HT-29 (cell line): ENCODE data around the gene SOX6. TPM values are rescaled to one million over a fixed set of nuclear protein-coding genes. Genes with fewer than 3 reads are reported as not detected.

ENCODE experiments used
- DNase-seq: peaks from one replicate; pipeline ENCODE4 v3.0.0-alpha.2; 2015; ENCODE audit warnings: low spot score
- total RNA-seq: library from RNA; depleted of rRNA; stranded (reverse); fragments of >200 nt; shearing (Covaris generic); gene quantifications from 2 replicates; pipeline ENCODE4 v1.2.3, GENCODE V29; 2014

Gene SOX6
- total RNA-seq, 1 experiment from 2014 or later: 0.03 TPM

GRCh38 chr11:16321148-16321547 lies 35.2 kb downstream of the SOX6 start:
- no peak for DNase-seq

DNA sequence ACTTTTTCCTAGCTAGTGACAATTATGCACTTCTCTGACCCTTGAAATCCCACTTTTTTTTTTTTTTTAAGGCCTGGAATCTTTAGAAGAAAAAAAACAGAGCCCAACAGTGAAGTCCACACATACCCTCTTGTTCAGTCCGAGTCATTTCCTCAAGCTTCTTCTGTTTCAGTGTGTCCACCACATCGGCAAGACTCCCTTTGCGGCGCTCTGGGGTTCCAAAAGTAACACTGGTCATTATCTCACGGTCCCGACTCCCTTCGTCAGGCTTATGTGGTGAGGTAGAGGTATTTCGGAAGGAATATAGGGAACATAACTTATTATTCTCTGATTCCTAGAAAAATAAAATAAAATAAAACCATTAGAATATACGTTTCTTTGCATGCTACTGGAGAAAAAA lies 38.0 kb downstream of the SOX6 start:
- no peak for DNase-seq

DNA sequence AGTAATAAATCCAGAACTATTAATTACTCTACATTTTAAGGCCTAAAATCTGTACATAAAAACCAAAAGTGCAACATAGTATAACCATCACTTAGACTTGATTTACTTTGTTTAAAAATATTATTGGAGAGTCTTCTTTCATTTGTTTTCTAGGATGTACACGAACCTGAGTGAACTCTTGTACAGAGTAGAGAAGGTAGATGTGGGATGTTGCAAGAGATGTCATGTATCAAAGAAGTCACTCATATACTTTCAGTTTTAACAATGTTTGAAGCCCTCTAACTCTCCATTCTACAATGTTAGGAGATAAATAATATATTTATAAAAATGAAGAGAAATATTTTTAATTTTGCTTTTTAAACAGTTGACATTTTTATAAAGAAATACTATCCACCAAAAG lies 38.6 kb downstream of the SOX6 start:
- no peak for DNase-seq

- DNase-seq: no peak
These were observed 42.5 kb downstream of the SOX6 start for GRCh38 chr11:16313846-16314245.

GRCh38 chr11:16312233-16312765 lies 44.0 kb downstream of the SOX6 start:
- no peak for DNase-seq

GRCh38 chr11:16311831-16312230 lies 44.5 kb downstream of the SOX6 start:
- no peak for DNase-seq

- no peak for DNase-seq
These were observed 45.4 kb downstream of the SOX6 start for GRCh38 chr11:16310943-16311342.

DNA sequence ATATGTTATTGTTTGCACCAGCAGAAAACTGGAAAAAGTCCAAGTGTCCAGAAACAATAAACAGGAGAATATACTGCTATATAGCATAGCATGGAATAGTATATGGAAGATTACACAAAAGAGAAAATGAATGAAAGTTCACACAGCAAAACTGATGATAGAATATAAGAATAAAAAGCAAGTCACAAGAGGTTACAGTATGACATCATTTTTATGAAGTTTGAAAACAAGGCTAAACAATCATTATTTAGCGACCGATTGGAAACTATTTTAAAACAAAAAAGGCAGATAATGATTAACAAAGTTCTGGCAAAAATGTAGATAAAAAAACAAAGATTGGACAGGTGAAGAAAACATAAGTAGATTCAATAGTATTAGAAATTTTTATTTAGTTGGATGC lies 47.1 kb downstream of the SOX6 start:
- DNase-seq: no peak

GRCh38 chr11:16301462-16301861 lies 54.9 kb downstream of the SOX6 start:
- DNase-seq: no peak

DNA sequence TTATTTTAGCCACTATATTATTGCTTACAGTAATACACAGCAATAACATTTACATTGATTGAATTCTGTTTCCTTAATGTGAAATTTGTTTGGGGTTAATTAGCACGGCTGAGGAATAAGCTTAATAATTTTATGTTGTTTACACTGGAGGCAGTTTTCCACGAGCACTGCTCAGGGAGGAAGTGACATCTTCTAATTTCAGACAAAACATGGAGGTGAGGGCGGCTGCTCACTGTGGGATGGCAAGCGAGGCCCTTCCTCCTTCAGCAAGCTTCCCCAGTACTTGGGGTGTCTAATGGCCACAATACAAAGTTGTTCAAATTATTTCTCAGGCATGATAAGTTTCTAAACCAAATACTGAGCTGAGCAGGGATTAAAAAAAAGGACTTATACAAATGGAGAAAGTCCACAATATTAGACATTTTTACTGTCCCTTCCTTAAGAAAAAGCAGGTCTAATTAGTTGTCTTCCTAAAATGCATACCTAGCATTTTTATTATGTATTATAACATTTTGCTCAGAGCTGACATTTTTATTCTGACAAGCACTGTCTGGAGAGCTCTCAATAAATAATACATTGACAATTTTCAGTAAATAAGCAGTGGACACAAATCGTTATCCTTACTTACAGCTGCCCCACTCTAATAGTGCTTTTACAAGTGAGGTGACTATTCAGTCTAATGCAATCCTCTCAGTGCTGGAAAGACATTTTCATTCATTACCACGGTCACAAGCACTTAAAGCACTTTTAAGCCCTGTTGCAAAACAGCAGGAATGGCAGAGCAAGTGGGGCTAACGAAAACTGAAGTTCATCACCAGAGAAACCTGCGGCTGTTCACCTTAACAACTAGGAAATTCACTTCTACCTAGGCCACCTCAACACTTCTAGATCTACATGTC lies 56.2 kb downstream of the SOX6 start:
- no peak for DNase-seq

GRCh38 chr11:16299390-16299789 lies 57.0 kb downstream of the SOX6 start:
- DNase-seq: no peak

GRCh38 chr11:16297332-16297731 lies 59.0 kb downstream of the SOX6 start:
- no peak for DNase-seq

DNA sequence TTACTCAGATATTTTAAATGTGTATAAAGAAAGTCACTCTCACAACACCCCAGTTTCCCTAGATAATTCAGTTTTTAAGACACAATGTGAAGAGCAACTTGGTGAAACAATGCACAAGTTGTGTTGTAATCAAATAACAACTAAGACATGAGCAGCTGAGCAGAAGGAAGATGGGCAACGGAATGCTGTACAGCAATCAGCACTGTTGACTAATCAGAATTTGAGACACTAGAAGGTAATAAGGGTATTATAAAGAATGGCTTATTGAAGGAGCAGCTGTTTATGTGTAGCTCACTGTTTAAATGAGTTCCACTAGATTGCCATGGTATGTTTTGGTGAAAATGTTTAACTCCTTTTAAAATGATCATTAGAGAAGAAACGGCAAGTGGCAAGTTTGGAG lies 60.1 kb downstream of the SOX6 start:
- DNase-seq: no peak

DNA sequence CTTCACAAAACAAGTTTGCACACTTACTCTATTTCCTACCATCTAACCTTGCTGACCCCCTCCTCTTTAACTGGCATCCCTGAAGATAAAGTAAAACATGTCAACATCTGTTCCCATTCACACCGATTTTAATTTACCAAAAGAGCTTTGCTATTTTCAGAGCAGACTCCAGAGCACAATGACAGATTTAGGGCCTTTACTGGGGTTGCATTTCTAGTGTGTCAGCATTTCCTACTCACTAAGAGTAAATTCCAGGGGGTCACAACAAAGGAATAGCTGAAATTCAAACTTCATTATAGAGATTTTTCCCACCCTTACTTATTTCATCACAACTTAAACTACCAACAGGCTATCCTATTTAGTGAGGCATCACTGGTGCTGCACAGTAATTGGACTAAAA lies 60.8 kb downstream of the SOX6 start:
- no peak for DNase-seq

- DNase-seq: no peak
These were observed 63.1 kb downstream of the SOX6 start for GRCh38 chr11:16293204-16293681.

- DNase-seq: no peak
These were observed 64.0 kb downstream of the SOX6 start for GRCh38 chr11:16292167-16292859.

DNA sequence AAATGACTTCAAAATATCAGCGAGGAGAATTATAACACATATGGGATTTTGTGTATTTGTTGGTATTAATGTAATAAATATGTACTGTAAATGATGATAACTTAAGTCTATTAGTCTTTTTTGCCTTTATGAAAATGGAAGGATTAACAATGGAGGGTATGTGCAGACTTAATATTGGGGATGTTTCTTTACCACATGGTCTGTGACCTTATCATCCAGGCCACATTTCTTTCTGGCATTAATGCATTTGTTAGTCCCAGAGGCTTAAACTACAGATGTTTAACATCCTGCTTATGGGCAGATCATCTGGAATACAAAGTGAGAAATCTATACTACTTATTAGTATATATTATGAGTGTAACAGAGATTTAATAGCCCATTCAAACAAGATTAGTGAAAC lies 64.6 kb downstream of the SOX6 start:
- no peak for DNase-seq

DNA sequence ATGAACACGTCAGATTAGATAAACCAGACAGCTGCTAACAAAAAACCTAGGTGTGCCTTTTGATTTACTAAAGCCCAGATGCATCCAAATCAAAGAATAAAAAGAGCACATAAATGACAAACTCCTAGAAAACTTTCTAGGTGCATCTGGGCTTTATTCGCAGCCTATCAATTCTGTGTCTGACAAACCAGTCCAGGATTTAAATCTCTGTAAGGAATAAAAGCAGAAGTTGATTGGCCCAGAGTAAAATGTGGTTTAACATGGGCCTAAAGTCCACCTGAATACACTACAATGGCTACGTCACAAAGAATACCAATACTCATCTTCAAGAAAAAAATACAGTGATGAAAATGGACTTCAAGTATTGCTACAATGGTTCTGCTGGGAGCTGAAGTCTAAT lies 66.8 kb downstream of the SOX6 start:
- no peak for DNase-seq

DNA sequence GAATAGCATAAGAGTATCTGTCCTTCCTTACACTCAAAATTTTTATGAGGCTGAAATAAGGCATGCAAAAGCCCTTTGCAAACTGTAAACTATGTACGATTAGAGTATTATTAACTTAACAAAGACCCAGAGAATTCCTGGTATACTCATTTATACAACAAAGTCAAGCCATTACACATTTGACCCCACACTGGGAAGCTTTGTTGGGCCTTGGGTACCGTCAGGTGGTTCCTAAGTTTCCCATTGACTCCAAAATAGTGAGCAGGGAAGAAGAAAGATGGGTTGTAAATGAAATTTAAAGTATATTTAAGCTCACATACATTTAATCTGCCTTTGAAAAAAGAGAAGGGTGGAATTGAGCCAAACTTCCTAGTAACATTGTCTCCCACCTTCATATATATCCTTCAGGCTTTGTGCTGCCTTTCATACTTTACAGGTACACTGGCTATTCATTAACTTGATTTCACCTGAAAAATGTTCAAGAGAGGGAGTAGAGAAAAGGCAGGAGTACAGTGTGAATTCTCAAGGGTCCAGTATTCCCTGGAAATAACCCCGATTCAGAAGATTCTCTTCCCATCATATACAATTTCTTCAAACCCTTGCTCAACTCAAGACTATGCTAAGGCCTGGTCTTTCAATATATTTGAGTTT lies 68.6 kb downstream of the SOX6 start:
- no peak for DNase-seq

- no peak for DNase-seq
These were observed 70.3 kb downstream of the SOX6 start for GRCh38 chr11:16286095-16286494.

DNA sequence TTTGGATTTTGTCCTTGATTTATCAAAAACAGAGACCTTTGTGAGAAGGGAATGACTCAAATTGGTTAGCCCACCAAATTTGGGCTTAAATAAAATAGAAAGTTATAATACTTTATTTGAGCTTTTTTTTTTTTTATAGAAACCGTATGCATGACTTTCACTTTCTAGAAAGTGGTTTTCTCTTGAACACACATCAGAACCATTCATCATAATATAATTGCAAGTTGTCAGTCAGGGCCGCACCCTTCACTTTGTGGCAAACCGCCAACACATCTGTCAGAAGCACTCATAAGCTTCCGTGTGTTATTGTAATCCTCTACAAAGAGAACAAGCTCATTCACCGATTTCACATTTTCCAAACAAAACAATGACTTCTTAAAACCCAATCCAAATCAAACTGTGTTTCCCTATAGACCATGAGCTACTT lies 76.1 kb downstream of the SOX6 start:
- DNase-seq: peak; percentile 94

DNA sequence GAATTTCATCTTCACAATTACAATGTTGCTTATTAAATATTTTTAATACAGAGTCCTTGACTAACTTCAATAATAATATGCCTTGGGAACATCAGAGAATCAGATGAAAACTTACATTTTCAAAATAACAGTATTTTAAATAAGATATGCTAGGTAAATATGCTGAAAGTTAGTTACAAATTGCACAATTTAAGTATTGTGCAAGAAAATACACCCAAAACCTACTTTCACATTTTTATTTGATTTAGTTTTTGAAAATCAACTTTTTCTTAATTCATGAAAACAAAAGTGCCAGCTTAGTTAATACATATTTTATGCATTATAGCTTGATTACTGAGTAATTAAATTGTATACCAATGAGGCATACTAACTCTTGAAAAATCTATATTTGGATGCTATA lies 76.8 kb downstream of the SOX6 start:
- no peak for DNase-seq
